HG02943 (cell line): Measurements from ENCODE around the gene DOCK2.
"Not testable (repeated sequence)": the region's sequence is repeated elsewhere in the genome, so short reads cannot be mapped to it uniquely, and the experiment has no call there.

Experiments
- ATAC-seq: cut with Tn5 transposase; IDR thresholded peaks from one replicate; pipeline ENCODE4 v1.9.1; 2021; ENCODE audit warnings: mild to moderate bottlenecking, low read depth, moderate library complexity; ENCODE audit not compliant: unreplicated experiment

DOCK2 gene

DNA sequence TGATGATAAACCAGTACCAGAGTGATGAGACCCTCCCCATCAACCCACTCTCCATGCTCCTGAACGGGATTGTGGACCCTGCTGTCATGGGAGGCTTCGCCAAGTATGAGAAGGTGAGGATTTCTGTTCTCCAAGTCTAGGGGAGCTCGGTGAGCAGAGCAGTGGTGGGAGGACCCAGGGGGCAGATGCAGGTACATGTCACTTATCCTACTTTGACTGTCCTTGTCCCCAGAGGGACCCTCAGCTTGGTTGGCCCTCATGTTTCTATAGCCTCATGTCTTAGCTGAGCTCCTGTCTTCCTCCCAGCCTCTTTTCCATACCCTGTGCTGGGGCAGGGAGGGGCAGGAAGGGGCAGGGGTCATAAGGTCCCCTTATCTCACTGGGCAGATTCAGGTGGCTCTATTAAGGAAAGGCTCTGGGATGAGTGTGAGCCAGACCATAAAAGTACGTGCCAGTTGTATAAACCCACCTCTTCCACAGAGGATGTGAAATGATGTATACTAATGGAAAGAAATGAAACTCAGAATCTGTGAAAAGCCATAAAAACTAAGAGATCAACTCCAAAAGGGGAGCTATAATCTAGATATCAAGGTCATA, 430.6 kb downstream of the DOCK2 start:
- no peak for ATAC-seq

DNA sequence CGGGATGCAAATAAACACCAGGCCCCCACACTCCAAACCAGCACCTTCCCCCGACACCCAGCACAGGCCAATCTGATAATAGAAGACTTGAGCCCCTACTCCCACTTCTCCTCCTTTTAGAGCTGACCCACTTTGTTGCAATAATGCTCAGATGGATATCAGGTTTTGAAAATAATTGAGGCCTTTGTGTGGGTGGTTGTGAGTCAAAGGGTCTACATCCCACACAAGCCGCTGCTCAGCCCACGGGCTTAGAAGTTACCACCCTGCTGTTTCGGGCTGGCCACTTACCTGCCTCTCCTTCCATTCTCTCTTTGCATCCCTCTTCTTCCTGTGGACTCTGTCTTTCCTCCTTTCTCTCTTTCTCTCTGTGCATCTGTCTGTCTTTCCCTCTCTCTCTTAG, 432.4 kb downstream of the DOCK2 start:
- no peak for ATAC-seq

DNA sequence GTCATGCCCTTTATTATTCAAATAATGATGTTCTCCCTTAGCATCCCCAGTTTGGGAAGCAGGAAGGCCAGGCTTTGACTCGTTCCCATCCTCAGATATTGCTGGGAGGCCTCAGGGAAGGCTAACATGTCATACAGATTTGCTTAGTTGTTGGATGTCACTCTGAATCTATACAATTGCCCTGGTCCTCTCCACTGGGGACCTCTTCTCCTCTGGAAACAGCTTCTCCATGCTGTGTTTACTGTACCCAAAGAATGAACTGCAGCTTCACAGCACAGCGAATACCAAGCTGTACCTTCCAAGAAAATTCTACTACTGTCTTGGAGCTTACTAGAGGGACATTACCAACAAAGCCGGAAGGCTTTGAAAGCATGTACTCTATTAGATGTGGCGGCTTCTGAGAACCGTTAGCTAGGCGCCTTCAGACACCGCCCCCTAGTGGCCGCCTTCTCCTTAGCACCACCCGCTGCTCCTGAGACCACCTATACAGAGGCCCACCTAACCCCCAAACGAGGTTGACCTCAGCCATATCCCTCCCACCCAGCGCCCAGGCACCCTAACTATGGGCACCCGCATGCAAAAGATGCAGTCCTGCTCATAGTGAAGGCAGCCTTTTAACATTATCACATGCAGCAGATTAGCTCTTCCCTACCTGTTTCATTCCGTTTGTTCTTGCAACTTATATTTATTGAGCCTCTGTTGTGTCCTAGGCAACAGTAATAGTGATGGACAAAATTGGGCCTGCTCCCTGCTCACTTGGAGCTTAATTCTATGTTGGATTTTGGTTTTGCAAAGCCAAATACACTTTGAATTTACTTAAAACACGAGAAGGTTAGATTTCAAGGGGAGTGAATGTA, 433.7 kb downstream of the DOCK2 start:
- ATAC-seq: no peak

GRCh38 chr5:170071748-170072147, 434.7 kb downstream of the DOCK2 start:
- ATAC-seq: no peak

DNA sequence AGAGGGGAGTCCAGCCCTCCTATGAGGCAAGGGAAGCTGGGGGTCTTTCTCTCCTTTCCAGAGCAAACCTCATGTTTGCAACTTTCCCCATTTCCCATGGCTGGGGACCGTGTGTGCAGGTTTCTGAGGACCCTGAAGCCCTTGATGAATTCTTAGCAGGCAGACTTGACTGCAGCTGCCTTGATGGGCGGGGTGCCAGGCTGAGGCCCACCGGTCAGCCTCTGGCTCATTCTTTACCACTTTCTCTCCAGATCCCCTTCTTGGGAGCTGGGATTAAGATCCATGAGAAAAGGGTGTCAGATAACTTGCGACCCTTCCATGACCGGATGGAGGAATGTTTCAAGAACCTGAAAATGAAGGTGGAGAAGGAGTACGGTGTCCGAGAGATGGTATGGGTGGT, 438.6 kb downstream of the DOCK2 start:
- ATAC-seq: no peak

- no peak for ATAC-seq
Measured at GRCh38 chr5:170076211-170076610, 439.1 kb downstream of the DOCK2 start.

GRCh38 chr5:170076739-170077138, 439.7 kb downstream of the DOCK2 start:
- ATAC-seq: no peak

DNA sequence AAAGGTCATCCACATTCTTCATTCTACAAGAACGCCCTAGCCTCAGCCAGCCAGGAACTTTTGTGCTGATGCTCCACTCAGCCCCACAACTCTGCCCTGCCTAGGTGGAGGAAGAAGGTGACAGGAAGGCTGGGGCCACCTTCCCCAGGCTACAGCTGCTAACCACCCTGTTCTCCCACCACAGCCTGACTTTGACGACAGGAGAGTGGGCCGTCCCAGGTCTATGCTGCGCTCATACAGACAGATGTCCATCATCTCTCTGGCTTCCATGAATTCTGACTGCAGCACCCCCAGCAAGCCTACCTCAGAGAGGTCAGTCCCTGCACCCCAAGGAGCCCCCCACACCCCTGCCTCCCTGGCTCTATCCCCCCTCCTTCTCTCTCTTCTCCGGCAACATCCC, 440.5 kb downstream of the DOCK2 start:
- ATAC-seq: no peak

DNA sequence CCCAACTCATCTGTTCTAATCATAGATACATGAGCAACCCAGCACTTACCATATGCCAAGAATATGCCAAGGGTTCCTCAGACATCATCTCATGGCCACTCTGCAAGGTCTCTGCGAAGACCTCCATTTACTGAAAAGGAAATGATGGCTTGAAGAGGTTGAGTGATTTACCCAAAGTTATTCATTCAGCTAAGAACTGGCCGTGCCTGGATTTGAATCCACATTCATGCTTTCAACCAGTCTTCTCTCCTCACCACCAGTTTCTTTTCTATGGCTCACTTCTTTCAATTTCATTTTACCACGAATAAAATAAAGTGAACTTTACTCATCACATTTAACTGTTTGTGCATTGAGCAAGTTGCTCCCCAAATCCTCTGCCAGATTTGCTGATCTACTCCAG, 441.4 kb downstream of the DOCK2 start:
- ATAC-seq: no peak

DNA sequence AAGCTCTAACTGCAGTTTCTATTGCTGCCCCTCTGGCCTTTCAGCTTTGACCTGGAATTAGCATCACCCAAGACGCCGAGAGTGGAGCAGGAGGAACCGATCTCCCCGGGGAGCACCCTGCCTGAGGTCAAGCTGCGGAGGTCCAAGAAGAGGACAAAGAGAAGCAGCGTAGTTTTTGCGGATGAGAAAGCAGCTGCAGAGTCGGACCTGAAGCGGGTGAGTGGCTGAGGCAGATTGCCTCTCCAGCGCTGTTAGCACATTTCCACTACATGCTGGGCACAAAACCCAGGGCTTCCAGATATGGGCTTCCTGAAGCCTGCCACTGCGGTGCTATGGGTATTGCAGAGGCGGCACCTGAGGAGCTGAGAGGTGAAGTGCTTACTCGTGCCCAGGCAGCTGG, 441.9 kb downstream of the DOCK2 start:
- no peak for ATAC-seq

DNA sequence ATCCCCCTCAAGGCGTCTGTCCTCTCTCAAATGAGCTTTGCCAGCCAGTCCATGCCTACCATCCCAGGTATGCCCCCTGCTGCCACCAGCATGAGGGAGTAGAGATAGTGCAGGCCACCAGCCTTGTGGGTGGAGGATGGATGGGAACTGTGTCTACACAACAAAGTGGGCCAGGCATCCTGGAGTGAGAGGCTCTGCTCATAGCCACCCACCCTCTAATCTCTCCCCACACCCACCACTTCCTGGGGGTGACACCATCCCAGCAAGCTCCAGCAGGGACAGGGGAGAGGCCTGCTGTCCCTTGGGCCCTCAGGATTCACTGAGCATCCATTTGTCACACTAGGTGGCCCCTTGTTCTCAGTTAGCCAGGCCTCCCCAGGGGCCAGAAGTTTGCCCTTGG, 443.1 kb downstream of the DOCK2 start:
- ATAC-seq: no peak

DNA sequence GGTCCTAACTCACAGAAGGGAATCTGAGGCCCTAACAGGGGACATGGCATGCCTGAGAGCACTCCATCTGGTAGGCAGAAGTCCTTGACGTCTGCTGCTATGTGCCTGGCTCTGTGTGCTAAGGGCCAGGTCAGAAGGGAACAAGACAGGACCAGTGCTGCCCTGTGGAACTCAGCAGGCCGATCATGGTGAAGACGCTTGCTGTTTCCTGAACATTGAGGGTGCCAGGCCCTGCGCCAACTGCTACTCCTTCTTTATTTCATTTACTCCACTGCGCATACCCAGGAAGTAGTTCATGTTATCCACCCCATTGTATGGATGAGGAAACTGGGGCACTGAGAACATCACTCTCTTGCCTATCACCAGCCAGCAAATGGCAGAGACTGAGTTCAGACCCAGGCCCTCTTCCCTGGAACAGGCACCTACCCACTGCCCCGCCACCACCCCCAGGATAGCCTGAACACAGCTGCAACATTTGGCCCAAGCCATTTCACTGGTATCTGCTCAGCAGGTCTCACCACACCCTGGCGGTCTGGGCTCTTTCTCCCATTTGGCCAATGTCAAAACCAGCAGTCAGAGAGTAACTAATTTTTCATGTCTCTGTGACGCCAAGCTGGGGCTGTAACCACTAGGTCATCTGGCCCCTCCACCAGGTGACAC, 443.8 kb downstream of the DOCK2 start:
- no peak for ATAC-seq

- ATAC-seq: no peak
Measured at GRCh38 chr5:170081616-170082015, 444.5 kb downstream of the DOCK2 start.

DNA sequence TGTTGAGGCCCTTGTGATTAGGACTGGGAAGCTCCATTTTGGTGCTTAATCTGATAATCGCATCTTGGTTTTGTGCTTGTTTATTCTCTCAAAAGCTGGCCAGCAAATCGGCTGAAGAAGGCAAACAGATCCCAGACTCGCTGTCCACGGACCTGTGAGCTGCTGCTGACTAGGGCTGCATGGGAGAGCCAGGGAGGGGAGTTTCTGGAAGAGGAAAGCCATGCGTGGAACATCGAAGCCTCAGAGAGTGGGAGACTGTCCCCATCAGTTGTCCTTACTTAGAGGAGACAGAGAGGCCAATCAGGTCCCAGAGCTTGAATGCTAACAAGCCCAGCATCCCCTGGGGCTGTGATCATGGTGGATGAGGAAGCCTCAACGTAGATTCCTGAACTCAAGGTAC, 445.6 kb downstream of the DOCK2 start:
- no peak for ATAC-seq

GRCh38 chr5:170087168-170087817, 450.2 kb downstream of the DOCK2 start:
- ATAC-seq: no peak

DNA sequence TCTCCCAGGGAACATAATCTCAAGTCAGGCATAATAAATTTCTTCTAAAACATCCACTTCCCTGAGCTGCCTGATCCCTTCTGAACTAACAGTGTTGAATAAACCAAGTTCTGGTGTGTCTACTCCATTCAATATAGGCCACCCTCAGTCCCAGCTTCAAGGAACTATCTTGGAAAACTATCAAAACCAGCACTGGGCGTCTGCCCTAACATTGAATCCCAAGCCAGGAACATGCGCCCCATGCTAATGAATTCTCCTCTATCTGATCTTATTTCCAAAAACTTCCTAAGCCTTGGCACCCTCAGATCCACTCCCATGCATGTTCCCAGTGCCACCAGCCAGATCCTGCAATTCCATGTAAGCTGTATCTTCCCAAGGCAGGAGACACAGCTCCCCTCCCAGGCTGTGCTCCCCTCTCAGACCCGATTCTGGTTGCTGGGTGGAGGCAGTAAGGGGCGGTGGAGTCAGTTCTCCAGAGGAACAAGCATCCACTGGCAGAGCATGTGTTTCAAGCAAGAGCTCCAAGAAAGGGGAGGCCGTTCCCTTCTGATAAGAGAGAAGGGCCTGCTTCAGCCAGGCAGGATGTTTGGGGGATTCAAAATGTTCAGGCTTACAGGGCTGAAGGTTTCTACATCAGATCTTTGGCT, 455.5 kb downstream of the DOCK2 start:
- ATAC-seq: no peak

DNA sequence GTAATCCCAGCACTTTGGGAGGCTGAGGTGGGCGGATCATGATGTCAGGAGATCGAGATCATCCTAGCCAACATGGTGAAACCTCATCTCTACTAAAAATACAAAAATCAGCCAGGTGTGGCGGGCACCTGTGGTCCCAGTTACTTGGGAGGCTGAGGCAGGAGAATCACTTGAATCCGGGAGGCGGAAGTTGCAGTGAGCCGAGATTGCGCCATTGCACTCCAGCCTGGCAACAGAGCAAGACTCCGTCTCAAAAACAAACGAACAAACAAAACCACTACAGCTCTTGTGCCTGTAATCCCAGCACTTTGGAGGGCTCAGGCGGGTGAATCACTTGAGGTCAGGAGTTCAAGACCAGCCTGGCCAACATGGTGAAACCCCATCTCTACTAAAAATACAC, 457.3 kb downstream of the DOCK2 start:
- ATAC-seq: not testable (repeated sequence)

DNA sequence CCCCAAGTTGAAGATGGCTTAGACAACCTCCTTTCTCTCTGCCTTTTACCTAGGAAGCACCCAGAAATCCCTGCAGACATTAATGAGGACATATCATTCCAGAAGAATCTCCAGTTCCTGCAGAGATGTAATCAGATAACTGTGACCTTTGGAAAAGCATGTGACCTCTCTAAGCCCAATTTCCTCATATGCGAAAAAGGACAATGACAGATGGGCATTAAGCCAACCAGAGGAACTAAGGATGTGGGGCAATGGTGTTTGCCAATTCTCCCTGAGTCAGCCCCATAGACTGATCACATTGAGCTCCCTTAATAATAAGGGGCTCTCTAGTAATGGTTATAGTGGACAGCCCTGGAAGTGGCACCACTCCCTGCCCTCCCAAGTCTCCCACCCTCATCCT, 458.6 kb downstream of the DOCK2 start:
- no peak for ATAC-seq

- ATAC-seq: no peak
Measured at GRCh38 chr5:170097934-170098333, 460.9 kb downstream of the DOCK2 start.

DNA sequence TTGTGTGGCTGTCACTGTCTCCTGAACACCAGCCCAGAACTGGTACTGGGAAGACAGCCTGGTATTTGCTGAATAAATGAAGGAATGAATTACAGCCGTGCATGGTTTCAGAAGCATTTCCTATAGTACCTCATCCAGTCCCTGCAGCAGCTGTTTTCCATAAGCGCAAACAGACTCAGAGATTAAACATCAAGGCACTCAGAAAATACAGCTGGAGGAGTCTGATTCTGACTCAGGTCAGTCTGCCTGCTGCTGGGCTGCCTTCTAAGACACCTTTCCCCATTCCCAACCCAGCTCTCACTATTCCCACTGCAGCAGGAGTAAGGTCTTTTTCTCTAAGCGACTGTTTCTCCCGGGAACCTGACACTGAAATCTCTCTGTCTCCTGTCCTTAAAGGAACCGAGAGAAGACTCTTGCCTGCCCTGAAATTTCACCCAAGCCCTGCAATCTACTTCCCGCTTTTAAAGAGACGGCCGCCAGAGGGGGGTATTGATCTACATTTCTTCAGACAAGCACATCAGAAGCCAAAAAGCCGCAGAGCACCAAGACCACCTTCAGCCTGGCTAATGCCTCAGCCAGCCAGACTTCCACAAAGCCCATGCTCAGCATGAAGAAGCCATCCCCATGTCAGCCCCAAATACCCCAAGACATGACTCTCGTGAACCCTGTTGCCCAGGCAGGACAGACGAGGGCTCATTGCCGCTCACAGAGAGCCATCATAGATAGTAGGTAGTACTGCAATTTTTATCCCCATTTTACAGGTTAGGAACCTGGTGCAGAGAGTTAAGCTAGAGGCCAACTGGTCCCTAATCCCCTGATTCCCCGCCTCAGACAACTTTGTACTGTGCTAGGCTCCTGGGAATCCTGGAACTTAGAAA, 463.2 kb downstream of the DOCK2 start:
- ATAC-seq: no peak
